HG02571 (cell line): ENCODE data around the gene HEMGN.
A peak's percentile ranks its signal among the peaks of the same experiment; 100 is the strongest.

ENCODE experiments used
- ATAC-seq: cut with Tn5 transposase; IDR thresholded peaks from one replicate; pipeline ENCODE4 v1.9.1; 2021; ENCODE audit warnings: mild to moderate bottlenecking, moderate library complexity; ENCODE audit not compliant: unreplicated experiment

The HEMGN gene

DNA sequence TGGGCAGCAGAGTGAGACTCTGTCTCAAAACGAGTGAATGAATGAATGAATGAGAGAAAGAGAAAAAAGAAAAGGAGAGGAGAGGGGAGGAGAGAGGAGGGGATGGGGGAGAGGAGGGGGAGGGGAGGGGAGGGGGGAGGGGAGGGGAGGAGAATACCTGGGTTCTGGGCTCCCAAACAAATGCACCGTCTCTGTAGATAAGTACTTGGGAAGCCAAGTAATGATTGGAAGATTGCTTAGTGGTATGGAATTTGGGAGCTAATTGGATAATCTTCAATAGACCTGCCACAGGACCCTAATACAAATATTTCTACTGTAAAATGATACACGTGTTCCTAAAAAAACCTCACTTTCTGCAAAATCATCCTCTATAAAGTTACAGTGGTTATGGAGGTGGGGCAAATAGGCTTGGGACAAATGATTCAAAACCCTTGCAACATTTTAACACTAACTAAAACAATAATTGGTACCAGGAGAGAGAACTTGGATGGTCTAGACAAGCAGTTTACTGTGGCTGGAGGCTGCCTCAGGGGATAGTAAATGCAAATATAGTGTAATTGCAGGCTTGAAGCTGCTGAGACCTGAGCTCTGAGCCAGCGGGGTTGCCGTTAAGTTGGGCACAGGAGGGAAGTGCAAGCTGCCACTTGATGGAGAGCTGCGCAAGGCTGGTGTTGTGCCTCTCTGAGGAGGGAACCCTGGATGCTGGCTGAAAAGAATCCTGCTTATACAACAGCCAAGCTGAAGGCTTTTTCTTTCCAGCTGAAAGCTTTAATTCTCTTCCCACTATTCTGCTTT lies 3.5 kb downstream of the HEMGN start:
- ATAC-seq = no peak

DNA sequence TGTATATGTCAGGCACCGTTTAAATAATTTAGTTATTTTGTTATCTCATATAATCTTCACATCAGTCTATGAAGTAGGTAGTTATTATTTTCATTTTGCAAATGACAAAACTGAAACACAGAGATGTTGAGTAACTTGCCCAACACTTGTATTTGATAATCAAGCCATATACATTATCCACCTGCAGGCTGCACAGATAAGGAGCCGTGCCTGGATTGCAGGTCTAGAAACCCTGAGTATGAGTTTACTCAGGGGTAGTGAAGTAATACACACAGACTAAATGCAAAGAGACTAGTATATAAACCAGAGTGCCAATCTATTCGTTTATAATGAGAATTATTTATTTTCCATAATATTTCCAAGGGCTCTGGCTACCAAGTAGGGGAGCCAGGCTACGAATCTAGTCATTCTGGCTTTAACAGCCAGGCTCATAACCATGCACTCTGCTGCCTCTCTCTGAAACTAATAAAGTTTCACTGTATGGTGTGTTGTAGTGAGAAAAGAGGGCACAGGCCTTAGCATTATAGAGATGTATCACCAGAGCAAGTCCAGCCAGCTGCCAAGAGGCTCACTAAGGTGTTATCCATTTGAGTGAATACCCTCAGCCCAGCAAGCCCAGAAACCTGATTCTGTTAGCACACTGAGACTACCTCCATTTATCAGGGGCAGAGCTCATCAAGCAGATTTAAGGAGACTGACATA lies 4.5 kb downstream of the HEMGN start:
- ATAC-seq = no peak

DNA sequence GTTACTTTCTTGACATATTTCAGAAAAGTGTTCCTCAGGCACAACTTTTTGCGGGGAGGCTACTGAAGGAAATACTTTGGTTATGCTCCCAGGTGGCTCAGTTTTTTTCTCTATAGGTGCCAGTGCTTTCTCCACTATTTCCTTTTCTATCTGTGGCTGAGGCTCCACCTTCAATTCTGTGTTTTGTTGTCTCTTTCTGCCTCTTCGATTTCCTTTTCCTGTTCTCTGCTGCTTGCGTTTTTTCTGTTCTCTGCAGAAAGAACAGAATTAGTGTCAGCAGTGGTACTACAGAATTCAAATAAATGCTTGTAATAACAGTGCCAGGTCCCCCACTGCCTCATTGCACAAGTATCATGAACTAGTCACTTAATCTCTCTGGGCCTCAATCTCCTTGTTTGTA lies 7.0 kb downstream of the HEMGN start:
- ATAC-seq = no peak

DNA sequence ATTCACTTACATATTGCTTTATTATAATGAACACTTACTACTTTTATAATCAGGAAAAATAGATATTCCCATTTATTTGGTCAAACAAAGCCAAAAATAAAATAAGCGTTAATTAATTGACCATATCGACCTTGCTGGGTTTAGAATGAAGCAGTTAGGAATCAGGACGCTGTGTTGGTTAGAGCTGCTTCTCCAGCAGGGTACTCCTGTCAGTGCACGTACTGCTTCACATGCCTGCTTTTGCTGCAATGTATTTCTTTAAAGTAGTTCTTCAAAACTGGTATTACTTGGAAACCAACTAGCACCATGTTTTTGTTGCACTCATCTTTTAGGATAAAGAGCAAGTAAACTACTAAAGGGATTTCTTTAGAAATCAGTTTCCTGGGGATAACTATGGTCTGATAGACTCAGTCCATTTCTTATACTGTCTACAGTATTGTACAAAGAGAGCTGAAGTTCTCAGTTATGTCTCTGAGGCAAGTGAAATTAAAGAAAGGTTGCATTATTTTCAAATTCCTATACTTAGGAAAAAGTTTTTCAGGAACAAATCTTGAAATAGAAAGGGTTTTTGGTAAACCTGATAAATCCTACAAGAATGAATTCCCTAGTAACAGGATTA lies 8.9 kb downstream of the HEMGN start:
- no peak for ATAC-seq

DNA sequence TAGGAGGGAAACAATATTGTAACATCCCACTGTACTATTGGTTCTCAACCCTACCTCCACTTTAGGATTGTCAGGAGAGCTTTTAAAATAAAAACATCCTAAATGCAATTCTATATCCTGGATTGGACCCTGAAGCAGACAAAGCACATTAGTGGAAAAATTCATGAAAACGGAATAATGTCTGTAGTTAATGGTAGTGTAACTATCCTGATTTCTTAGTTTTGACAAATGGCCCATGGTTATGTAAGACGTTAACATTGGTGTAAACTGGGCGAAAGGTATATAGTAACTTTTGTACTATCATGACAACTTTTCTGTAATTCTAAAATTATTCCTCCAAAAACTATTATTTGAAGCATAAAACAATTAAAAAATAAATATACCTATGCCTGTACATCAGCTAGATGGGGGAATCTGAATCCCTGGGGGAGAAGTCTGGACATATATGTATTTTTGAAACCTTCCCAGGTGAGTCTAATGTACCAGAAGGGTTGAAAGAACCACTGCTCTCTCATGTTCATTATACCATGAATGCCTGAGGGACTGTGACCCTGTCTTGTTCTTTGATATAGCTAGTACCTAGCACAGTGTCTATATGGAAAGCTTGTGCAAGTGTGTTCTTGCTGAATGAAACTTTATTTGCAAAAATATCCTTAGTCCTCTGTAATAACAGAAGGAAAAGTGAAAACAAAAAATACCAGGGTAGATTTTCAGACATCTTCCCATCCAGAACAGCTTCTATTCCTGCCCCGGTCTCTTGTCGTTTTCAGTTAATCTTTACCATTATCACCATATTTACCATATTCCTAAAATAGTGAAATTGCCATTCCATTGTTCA lies 12.3 kb downstream of the HEMGN start:
- no peak for ATAC-seq

DNA sequence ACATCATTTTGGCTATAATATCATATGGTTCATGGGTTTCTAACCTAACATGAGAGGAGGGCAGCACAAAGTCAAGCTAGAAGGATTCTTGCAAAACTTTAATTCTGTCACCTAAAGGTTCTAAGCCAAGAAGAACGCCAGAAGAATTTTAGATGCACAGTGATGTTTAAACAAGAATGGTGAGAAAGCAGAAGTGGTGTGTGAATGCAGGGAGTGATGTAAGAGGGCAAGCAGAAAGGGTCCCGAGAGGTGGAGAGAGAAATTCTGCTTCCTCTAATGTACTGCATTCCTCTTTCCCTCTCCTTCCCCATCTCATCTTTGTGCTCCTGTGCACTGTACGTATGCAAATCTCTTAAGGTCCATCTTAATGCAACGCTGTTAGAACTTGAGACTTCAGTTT lies 13.6 kb downstream of the HEMGN start:
- no peak for ATAC-seq

DNA sequence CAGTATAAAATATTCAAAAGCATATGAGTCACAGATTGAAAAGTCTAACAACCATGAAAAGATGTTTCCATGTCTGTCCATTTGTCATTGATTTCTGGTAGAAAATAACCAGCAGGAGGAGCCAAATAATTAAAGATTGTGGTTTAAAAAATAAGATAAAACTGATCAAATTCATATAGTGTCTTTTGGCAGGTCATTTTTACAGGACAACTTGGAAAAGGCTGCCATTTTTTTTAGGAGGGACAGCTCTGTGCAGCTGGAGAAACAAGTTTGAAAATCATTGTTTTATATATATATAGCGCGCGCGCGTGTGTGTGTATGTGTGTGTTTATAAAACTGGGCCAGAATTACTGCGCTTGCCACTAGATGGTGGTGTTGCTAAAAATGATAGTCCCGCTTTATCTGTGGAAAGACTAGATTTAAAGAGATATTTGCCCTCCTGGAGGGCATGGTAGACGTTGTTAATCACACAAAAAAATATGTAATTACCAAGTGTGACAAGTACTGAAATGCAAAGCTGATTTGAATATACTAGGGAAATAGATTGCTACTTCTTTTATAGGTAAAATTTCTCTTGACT lies 14.4 kb downstream of the HEMGN start:
- no peak for ATAC-seq

DNA sequence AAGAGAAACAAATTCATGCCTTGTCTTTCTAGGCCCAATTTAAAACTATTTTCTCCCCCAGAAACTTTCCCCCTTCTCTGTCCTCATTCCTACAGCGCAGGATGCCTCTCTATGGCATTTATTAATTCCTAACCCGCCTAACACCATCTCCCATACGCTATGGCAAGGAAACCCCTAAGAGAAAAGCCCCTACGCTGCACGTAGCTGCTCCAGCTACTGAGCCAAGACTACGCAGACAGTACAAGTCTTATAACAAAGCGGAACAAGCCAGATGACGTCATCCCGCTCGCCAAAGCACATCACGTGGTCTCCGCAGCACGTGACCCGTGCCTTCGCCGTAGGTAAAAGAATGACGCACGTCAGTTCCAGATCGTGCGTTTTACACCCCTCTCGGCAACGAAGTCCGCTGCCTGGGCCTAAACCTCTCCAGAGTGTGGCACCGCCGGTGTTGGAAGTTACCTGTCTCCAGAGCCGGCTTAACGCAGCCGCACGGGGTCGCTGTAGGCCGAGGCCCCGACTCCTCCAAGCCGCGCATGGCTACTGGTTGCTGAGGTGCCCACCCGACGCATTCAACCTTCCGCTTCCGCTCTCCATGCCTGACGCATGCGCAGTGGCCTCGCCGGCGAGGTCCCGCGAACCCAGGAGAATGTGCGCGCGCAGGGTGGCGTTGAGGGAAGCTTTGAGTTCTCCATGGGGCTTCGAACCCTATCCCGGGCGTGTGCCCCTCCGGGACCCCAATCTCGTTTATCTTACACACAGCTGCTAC lies 15.8 kb downstream of the HEMGN start, which contains the start of gene TRMO:
Gene TRMO (minus strand): TSS at position 542 of the 766 bp plus-strand sequence. CDS start 7 bp downstream, at position 535.
- peak; percentile 86 for ATAC-seq

DNA sequence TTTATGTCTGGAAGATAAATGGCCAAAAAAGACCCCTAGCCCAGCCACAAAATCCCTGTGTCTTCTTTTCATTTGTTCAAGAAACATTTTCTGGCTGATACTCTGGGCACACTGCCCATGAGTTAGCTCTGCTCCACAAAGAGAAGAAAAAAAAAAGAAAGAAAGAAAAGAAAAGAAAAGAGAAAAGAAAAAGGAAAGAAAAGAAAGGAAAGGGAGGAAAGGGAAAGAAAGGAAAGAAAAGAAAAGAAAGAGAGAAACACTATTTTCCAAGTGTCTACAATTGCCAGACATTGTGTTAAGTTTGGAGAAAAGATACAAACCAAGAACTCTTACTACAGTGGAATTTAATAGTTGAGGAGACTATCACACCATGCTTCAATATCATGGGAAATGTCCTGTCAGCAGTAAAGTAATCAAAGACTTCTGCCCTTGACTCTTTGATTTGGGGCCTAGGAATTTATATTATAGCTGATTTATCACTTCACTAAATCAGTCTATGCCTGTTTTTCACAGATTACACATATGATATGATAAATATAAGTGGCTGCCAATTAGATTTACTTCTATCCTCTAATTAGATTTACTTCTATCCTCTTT lies 18.7 kb downstream of the HEMGN start:
- ATAC-seq = no peak

DNA sequence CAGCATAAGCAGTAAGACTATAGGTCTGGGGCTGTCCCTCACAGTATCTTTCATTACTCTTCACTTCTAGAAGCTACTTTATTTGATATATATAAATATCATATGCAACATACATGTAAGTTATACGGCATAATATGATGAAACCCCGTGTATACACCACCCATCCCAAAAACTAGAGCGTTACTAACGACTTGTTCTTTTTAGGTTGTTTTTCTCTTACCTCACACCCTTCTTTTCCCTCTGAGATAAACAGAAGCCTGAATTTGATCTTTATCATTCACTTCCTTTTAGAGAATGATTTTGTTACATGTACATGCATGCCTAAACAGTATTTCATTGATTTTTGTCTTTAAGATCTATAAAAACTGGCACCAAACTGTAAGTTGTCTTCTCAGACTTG lies 19.4 kb downstream of the HEMGN start:
- ATAC-seq = no peak

DNA sequence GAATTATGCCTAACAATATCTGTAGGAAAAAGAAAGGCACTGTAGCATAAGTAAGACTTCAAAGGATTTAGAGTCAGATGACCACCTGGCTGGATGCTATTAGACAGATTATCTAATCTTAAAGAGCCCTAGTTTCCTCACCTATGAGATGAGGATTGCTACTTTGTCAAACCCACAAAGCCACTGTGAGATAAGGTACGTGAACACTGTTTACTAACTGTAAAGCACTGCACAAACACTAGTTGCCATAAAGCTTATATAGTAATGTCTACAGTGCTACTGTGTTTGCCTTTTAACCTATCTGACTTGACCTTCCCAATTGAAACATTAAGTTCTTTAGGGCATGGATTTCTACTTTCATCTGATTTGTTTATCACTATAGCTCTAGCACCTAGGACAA lies 26.0 kb downstream of the HEMGN start:
- ATAC-seq = no peak

DNA sequence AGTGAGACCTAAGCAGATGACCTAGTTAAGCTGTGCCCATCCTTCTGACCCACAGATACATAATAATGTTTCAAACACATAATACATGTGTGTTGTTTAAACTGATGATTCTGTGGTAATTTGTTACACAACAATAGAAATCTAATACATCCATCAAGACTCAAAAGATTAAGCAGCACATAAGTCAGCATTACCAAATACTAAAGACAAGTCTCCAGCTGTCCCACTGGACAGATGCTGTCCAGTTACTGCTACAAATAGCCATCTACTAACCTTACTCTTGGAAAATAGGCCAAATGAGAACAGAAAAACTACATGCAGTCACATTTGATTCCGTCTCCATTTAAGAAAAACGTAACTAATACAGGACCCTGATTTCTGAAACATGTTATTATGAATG lies 26.4 kb downstream of the HEMGN start:
- no peak for ATAC-seq

DNA sequence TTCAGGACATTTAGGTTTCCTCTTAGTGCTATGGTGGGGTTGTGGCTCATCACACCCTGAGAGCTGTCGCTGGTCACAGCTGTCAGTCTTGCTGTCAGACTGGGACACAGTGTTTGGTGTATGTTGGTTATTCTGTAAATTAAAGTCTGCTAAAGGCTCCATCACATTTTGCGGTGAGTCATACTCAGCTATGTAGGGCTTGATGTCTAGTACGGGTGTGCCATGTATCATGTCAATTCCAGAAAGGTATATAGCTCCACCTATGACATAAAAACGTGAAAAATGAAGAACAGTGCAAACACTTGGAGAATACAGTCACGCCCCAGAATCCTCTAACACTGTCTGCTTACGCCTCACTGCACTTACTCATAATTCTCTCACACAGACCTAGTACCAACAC lies 27.6 kb downstream of the HEMGN start:
- ATAC-seq = no peak

DNA sequence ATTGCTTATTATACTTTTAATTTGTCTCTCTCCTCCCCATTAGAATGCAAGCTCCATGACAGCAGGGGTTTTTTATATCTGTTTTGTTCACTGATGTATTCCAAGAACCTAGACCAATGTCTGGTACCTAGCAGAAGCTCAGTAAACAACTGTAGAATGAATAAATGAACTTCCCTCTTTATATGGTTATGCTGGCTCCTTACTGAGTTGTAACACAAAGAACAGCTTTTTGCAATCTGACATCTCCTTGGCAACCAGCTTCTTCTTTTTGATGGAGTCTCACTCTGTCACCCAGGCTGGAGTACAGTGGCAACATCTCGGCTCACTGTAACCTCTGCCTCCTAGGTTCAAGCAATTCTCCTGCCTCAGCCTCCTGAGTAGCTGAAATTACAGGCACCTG lies 29.3 kb downstream of the HEMGN start:
- no peak for ATAC-seq

DNA sequence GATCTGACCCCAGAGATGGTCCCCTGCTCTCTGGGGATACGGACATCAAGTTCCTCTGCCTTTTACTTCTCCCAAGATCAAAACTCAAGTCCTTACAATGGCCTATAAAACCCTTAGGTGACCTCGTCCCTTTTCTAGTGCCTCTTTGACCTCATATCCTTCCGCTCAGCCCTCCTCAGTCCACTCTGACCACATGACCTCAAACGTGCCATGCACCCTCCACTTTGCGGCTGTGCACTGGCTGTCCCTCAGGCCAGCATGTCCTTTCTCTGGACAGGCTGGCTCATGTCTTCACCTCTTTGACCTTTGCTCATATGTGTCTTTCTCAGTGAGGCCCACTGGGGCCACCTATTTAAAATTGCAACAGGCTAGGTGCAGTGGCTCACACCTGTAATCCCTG lies 30.3 kb downstream of the HEMGN start:
- ATAC-seq = no peak

DNA sequence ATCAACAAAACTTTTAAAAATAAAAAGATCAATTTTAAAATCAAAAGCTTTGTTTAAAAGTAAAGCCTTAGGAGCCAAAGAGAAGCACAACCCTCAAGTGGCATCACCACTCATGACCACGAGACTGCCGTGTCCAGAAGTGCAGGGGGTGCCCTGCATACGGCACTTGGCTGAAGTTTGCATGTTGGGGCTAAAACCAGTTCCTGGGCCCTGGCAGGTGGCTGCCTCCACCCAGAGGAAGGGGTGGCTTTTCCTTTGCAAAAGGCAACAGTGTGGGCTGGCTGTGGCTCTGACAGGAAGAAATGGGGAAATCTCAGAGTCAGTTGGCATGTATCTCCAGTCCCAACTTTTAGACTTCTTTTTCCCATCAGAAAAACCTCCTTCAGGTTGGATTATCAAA lies 30.9 kb downstream of the HEMGN start:
- no peak for ATAC-seq

DNA sequence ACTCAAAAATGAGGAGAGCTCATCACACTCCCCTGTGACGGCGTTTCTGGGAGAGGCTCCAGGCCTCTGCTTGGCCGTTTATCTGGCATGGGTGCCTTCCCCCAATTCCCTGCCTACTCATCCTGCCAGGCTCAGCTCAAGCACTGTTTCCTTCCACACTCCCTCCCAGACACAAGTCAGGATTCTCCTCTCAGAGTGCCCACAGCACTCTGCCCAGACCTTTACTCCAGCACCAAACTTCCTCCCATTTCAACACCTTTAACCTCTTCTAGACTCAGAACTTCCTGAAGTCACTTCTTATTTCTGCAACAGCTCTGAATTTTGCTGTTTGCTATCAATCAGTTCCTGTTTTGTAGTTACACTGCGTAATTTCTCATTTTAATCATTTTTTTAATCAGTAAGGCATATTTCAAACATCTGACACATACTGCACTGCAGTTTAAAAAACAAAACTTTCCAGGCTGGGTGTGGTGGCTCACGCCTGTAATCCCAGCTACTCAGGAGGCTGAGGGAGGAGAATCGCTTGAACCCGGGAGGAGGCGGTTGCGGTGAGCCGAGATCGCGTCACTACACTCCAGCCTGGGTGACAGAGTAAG lies 31.6 kb downstream of the HEMGN start:
- ATAC-seq = no peak

DNA sequence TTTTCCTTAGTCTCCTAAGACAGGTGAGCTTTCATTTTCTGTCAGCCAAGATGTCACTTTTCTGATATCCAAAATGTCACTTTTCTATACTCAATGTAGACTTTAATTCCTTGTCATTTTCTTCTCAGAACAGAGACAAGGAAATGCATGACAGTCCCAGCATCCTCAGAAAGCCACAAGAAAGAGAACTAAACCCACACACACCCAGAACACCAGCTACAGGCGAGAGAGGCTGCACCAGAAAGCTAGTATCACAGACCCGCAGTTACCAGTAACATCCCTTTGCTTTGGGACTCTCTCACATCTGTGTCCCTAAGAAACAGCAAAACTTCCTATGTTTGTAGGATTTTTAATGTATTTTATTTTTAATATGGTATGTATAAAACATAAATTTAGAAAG lies 32.7 kb downstream of the HEMGN start:
- ATAC-seq = no peak

DNA sequence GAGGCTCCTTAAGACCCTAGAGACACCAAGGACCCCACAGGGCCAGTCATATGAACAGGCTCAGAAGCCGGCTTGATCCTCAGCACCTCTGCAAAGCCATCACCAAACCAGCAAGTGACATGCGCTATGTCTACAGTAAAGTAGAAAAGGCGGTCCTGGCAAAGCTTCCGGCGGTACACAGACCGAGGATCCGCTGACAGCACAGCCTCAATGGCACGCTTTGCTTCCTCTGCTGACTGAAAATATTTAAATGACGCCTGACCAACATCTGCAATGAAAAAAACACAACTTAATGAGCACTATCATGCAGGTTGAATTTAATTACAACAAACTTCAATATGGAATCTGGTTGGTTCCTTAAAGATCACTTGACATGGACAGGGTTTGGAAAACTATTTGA lies 33.2 kb downstream of the HEMGN start:
- no peak for ATAC-seq
